Right lobe of liver (tissue), 6 donors: Measurements from ENCODE around the gene IL24. TPM values are rescaled to one million over a fixed set of nuclear protein-coding genes. Genes with fewer than 3 reads are reported as not detected.

Experiments
- ATAC-seq, 4 donors: fragments of 200-7000 bp; cut with Tn5 transposase; one replicate each; pipeline ENCODE4 v1.9.1; 2020; ENCODE audit warnings: mild to moderate bottlenecking in 4 of 4, moderate library complexity in 4 of 4
- DNase-seq, 3 donors: peaks; one replicate each; pipeline ENCODE4 v3.0.0-alpha.2; 2020
- H3K27ac ChIP-seq, 3 donors: fragments of 200-600 bp; one replicate each; pipeline ENCODE4 v1.8.0; 2022
- H3K27me3 ChIP-seq, 2 donors: fragments of 200-600 bp; one replicate each; pipeline ENCODE4 v1.8.0; 2022
- H3K36me3 ChIP-seq, 4 donors: fragments of 200-600 bp; sonication (generic) in 1 of 4; one replicate each; pipeline versions ENCODE4 v1.5.1 to v1.8.0; 2017 to 2022; ENCODE audit warnings: control low read depth in 1 of 4
- H3K4me1 ChIP-seq, 4 donors: fragments of 200-600 bp; sonication (generic) in 1 of 4; one replicate each; pipeline versions ENCODE4 v1.5.1 to v1.8.0; 2017 to 2022; ENCODE audit warnings: control low read depth in 1 of 4
- H3K4me3 ChIP-seq, 3 donors: fragments of 200-600 bp; one replicate each; pipeline ENCODE4 v1.8.0; 2022
- H3K9me3 ChIP-seq, 4 donors: fragments of 200-600 bp; sonication (generic) in 1 of 4; one replicate each; pipeline versions ENCODE4 v1.5.1 to v1.8.0; 2017 to 2022; ENCODE audit warnings: control low read depth in 1 of 4
- POLR2A ChIP-seq: fragments of 450-650 bp; IDR thresholded peaks from one replicate; pipeline ENCODE4 v1.6.1; 2017; ENCODE audit warnings: antibody characterized with exemption, mild to moderate bottlenecking
- WGBS: methylation state at CpG from one replicate; pipeline ENCODE4 v1.1.6; 2018; ENCODE audit warnings: low coverage, low lambda C conversion rate; ENCODE audit not compliant: insufficient coverage; ENCODE audit errors: missing lambda C conversion rate; 5-methylcytosine and 5-hydroxymethylcytosine counted together
- intact Hi-C, 2 donors: fragments of 100-400 bp; cut with DNase I; formaldehyde crosslinking; loops; one replicate each; pipeline versions ENCODE4 v1.11.2 to v1.14.1; 2022
- total RNA-seq, 6 experiments: library from RNA; depleted of rRNA in 2 of 6; stranded (reverse); fragments of >200 nt in 2 of 6; fragmentation: NEBNext Ultra II Directional in 3 of 6; extraction: Animal tissue kit (Norgen Biotek cat#: 25700) in 3 of 6; gene quantifications; one replicate each; pipeline versions ENCODE4 v1.1.0 to v1.2.4, GENCODE V29; 2016 to 2023
- TF ChIP-seq, protein P1 (sequence below), 4 donors: fragments of 200-600 bp in 3 of 4; fragments of 450-650 bp in 1 of 4; IDR thresholded peaks; one replicate each; pipeline versions ENCODE4 v1.5.1 to v1.8.0; 2016 to 2022; ENCODE audit warnings: antibody characterized with exemption in 4 of 4, mild to moderate bottlenecking in 2 of 4
- donor health status: DM: no; HTN: yes; CAD: no.
- donor health status: DM: no; HTN: no; CAD: no.
- donor health status: DM: no; HTN: no; CAD: no.
- donor health status: DM: no; HTN: yes; CAD: no.
- donor health status: DM: no; HTN: yes; CAD: no.

Gene IL24
- total RNA-seq, 6 experiments from 2014 or later = not detected

DNA sequence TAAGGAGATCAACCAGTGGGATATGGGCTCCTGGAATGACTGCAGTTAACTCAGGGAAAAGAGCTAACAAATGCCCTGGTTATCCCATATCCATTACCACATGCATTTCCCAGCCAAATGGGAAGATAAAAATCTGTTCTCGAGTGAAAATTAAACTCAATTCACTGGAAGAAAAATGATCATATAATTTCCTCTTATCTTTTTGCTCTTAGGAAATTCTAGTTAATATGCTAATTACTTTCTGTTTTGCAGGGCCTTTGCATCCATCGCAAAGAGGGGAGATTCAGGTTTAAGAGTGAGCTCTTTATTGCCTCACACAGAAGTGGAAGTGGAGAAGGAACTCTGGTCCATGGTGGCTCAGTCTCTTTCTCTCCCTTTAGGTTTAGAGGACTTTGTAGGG is 3.9 kb upstream of the IL24 start:
- H3K4me3 ChIP-seq = no peak overlapping the region
- H3K9me3 ChIP-seq = no peaks in the 10 kb centered on the region
- H3K4me1 ChIP-seq = peaks cover 0 to 16% (median 0%) of the 10 kb centered on the region in 4 donors
- intact Hi-C loops = no loop called here
- H3K36me3 ChIP-seq = no peaks in the 10 kb centered on the region
- TF ChIP-seq, protein P1, sequence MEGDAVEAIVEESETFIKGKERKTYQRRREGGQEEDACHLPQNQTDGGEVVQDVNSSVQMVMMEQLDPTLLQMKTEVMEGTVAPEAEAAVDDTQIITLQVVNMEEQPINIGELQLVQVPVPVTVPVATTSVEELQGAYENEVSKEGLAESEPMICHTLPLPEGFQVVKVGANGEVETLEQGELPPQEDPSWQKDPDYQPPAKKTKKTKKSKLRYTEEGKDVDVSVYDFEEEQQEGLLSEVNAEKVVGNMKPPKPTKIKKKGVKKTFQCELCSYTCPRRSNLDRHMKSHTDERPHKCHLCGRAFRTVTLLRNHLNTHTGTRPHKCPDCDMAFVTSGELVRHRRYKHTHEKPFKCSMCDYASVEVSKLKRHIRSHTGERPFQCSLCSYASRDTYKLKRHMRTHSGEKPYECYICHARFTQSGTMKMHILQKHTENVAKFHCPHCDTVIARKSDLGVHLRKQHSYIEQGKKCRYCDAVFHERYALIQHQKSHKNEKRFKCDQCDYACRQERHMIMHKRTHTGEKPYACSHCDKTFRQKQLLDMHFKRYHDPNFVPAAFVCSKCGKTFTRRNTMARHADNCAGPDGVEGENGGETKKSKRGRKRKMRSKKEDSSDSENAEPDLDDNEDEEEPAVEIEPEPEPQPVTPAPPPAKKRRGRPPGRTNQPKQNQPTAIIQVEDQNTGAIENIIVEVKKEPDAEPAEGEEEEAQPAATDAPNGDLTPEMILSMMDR (IDR thresholded peaks at IDR 0.05) = no peak
- no peak for ATAC-seq
- H3K27ac ChIP-seq = no peak overlapping the region
- WGBS = 83% methylated on average over 2 of the region's 2 CpGs
- DNase-seq = no peak
- H3K27me3 ChIP-seq = no peaks in the 10 kb centered on the region

- no peak for DNase-seq
- Histone ChIP-seq H3K9me3 (no peaks in the 10 kb centered on the region), H3K36me3 (no peaks in the 10 kb centered on the region), H3K27me3 (no peaks in the 10 kb centered on the region), H3K4me3 (no peak overlapping the region), H3K27ac (no peak overlapping the region), H3K4me1 (peaks cover 0 to 11% (median 0%) of the 10 kb centered on the region in 4 donors)
- intact Hi-C loops = no loop called here
- 61% methylated on average over 3 of the region's 3 CpGs for WGBS
- TF ChIP-seq, protein P1 (IDR thresholded peaks at IDR 0.05) = no peak
- no peak for TF ChIP-seq POLR2A
- ATAC-seq = no peak
Observed at GRCh38 chr1:206895325-206895724, 1.9 kb upstream of the IL24 start.

DNA sequence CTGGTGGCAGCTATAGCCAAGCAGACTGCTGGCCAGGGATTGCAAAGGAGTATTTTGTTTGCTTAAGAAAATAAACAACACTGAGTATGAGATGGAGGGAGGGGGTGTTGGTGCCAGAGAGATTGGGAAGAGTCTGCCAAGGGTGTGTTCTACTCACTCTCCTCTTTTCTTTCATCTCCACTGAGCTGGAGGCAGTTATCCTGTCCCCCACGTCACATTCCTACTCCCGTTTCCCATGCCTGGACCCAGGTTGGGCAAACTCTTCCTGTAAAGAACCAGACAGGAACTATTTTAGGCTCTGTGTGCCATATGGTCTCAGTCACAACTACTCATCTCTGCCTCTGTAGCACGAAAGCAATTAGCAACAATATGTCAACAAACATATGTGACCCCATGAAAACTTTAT is 1.4 kb upstream of the IL24 start:
- peaks cover 0 to 6% (median 0%) of the 10 kb centered on the region in 4 donors for H3K4me1 ChIP-seq
- intact Hi-C loops = no loop called here
- no peak for TF ChIP-seq POLR2A
- TF ChIP-seq, protein P1 (IDR thresholded peaks at IDR 0.05) = no peak
- DNase-seq = no peak
- no peak overlapping the region for H3K4me3 ChIP-seq
- no peaks in the 10 kb centered on the region for H3K36me3 ChIP-seq
- H3K9me3 ChIP-seq = no peaks in the 10 kb centered on the region
- peak in 3 of 4 donors; percentile 38 to 65 (median 47) for ATAC-seq
- no peak overlapping the region for H3K27ac ChIP-seq
- no peaks in the 10 kb centered on the region for H3K27me3 ChIP-seq
- 46% methylated on average over 2 of the region's 3 CpGs for WGBS

GRCh38 chr1:206896261-206896660 is 982 bp upstream of the IL24 start:
- H3K9me3 ChIP-seq = no peaks in the 10 kb centered on the region
- no peak for ATAC-seq
- no peak overlapping the region for H3K4me3 ChIP-seq
- no peak for DNase-seq
- peaks cover 0 to 4% (median 0%) of the 10 kb centered on the region in 4 donors for H3K4me1 ChIP-seq
- WGBS = 86% methylated on average over 3 of the region's 3 CpGs
- no peaks in the 10 kb centered on the region for H3K27me3 ChIP-seq
- TF ChIP-seq, protein P1 (IDR thresholded peaks at IDR 0.05) = no peak
- no peak for TF ChIP-seq POLR2A
- no peak overlapping the region for H3K27ac ChIP-seq
- no peaks in the 10 kb centered on the region for H3K36me3 ChIP-seq
- intact Hi-C loops = no loop called here
